Activated CD4-positive, alpha-beta T cell treated with anti-CD3 and anti-CD28 coated beads for 48 hours (primary cell): ENCODE measurements around the gene ARF3.
A peak's percentile ranks its signal among the peaks of the same experiment; 100 is the strongest.

Source experiments
- DNase-seq: peaks from one replicate; pipeline ENCODE4 v3.0.0-alpha.2; 2020

ARF3 gene

DNA sequence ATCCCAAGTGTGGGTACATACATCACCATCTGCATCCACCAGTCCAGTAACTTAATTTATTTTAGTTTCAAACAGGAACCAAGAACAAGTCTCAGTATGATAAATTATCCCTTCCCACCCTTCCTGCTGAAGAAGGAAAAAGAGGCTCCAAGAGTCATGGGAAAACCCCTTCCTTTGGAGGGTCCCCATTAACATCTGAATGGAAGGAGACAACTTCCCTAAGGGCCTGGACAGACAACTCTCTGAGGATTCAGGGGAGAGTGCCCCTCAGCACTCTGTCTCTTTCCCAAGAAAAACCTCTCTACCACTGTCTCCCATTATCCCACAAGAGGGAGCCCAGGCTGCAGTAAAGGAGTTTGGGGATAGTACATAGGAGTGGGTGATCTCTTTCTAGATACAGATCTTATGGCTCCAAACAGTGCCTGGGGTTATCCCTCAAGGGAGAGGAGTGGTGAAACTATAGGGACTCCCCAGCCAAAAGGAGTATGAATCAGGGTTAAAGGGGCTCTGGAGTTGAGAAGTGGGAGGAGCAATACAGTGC lies 8.1 kb upstream of the ARF3 start:
- no peak for DNase-seq

DNA sequence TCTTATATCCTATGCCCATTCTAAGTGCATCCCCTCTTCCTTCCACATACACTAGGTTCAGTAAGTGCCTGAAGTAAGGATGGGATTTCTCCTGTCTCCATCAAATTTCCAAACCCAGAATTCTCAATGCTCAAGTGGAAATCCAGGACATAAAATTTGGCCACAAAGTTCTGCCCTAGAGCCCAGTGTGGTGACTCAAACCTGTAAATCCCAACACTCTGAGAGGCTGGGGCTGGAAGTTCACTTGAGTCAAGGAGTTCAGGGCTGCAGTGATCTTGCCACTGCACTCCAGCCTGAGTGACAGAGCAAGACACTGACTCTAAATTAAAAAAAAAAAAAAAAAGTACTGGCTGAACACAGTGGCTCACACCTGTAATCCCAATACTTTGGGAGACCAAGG lies 4.5 kb upstream of the ARF3 start:
- DNase-seq, result no peak

DNA sequence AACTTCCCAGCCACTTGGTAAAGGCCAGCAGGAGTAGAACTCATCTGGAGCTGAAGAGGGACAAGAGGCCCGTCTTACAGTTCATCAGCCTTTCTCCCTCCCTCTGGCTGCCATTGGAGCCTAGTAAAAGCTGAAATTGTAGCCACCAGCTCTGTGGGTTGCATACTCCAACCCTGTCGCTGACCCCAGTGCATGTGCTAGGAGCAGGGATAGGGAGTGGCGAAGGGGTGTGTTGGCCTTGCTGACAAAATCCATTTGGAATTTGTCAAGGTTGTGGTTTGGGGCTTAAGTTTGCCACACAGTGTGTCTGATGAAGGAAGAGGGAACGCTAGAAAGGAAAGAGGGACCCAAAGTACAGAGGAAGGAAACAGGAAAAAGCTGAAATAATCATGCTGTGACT lies 4.0 kb upstream of the ARF3 start:
- no peak for DNase-seq

DNA sequence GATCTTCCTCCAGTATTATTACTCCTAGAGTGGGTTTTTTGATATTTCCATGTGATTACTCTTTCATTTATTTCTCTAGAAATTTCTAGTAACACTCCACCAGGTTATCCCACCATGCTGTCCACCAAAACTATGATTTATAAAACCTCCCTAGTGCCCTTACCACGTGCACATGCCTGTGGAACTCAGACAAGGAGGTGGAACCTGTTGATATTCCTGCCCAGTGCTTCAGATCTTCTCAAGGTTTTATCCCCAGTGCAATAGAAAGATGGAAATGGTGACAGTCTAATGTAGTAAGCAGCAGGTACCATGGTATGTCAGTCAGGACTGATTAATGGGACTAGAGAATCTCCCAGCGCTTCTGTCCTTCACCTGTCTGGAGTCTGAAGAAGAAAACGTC lies 3.5 kb upstream of the ARF3 start:
- DNase-seq, result no peak

DNA sequence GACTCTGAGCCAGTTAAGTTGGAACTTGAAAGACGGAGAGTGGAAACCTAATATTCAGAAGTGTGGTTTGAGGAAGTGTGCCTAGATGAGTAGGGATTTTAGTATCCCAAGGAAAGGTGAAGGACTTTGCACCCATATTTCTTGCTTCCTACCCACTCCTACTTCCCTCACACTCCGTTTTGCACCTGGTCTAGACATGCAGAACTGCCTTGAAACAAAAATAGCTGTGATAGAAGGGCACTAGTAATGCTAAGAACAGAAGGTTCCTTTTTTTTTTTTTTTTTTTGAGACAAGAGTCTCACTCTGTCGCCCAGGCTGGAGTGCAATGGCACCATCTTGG lies 732 bp upstream of the ARF3 start:
- DNase-seq, result no peak

DNA sequence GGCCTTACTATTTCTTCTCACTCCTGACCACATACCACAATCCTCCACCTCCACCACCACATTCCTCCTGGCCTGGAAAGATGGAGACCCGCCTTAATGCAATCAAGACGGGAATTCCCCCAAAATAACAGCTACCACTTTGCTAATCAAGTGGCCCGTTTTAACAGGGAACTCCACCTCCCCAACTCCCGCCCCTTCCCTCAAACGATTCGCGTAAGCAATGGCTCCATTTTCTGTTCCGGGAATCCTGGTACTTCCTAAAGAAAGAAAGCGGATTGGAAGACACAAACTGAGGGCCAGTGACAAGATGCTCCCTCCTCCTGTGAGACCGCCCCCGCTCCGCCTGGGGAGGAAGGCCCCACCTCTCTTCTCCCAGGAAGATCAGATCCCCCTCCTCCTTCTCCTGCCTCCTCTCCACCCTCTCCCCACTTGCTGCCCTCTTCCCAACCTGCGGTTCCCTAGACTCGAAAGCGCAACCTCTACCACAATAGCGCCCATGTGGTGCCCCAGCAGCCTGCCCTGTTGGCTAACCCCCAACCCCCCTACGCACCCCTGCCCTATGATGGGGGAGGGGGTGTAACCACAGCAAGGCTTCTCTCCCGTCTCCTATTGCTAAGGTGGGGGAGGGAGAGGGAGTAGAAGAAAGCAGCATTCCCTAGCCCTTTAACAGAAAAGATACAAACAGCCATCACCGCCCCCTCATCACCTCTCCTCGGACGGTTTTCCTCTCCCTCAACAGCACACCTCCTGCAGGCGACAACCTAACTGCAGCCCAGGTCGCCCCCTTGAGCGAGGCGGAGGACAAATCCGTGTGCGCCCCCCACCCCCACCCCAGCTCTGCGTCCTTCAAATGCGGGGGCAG lies 777 bp downstream of the ARF3 start:
- DNase-seq, result peak; percentile 42

DNA sequence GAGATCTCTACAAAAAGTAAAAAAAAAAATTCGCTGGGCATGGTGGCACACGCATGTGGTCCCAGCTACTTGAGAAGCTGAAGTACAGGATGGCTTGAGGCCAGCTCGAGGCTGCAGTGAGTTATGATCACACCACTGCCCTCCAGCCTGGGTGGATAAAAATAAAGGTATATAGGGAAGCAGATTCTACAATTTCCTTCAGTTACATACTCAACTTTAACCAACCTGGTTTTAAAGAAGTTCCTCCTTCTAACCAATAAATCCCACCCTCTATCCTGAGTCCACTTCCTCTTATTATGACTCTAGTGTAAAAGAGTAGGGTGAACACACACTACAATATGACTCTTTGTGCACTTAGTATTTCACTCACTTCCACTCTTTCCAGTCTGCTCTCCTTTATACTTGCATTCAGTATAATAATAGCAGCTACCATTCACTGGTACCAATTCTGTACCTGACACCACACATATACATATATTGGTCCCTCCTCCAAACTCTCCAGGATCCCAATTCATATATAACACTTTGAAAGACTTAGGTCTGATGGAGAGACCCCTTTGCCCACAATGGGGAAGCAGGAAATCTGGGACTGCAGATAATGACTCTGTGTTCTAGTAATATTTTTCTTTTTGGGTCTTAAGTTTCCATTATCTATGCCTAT lies 2.3 kb downstream of the ARF3 start:
- DNase-seq, result no peak

DNA sequence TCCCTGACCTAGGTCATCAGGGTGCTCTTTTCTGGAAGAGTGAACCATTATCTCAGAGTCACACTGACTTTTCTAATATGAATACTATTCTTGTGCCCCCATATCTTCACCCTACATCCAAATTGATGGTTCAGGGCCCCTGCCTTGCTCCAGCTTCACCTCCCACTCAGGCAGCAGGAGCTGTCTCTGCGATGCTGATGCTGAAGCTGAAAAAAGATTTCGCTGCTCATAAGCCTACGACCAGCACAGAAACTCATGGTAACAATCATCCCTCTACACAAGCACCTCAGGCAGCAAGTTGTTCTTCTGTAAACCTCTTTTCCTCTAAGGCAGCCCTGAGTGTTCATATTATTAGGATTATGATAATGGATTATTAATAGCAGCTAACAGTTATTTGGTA lies 3.2 kb downstream of the ARF3 start:
- no peak for DNase-seq

DNA sequence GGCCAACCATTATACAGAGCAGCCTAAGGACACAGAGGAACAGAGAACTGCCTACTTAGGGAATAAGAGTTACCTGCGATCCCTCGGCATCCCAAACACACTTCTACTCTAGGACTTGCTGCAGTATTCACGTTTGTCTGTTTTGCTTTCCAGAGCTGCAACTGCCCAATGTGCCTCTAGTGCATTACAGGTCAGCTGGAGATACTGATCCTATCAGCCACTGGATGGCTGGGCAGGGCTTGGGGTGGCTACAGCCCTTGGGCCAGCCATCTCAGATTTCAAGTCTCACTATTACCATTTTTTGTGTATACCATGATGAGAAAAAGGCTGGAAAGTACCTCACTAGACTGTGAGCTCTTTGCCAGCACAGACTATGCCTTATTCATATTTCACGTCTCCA lies 4.6 kb downstream of the ARF3 start:
- no peak for DNase-seq

DNA sequence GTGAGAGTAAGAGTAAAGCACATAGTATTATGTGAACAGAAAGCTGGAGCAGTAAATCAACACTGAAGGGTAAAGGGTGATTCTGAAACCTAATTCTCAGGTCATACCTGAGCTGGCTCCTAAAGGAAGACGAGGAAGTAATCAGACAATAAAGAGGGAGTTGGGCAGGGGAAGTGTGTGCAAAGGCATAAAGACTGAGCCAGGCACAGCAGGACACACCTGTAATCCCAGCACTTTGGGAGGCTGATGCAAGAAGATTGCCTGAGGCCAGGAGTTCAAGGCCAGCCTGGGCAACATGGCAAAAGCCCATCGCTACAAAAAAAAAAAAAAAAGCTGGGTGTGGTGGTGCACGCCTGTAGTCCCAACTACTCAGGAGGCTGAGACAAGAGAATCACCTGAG lies 9.6 kb downstream of the ARF3 start:
- no peak for DNase-seq

DNA sequence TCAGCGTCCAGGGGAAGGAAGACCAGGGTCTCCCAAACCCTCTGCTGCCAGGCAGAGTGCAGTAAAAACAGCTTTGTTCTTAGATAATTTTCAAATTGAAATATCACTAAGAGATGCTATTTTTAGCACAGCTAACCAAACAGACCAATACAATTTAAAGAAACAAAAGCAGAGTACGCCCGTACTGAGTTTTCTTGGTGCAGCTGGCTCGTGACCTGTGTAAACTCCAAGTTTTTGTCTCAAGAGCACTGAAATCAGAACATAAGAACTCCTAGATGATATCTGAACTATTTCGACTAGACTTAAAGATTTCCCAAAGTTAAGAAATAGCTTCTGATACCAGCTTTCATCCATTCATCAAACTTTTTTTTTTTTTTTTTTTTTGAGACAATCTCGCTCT lies 10.3 kb downstream of the ARF3 start:
- no peak for DNase-seq

DNA sequence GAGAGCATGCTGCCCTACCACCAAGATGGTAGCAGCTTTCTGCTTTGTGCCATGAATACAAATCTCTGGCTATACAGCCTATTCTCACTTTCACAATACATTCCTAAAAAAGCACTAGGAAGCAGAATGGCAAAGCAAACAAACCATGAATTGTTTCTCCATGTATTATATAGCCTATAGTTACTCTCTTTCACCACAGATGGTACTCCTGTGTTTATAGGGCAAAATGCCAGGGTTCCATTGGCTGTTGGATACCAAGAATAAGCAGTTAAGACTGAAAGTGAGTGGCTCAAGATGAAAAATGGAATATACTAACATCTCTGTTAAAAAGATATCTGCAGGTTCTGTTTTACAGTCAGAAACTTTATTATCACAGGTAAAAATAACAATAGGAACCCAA lies 11.1 kb downstream of the ARF3 start:
- no peak for DNase-seq

DNA sequence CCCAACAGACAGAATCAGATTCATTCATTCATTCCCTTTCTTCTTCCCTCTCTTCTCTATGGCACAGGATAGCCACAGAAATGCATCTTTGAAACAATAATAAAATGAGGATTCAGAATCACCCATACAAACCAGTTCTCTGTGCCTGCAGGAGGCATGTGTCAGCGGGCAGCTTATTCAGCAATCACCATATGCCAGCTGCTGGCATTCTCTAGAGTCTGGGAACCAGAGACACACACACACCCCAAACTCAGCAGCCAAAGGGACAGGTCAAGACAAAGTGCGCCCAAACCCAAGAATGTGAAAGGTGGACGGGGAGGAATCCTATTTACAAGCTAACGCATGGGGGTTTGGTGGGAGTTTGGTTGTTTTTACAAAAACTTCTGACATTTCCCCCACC lies 14.1 kb downstream of the ARF3 start:
- DNase-seq, result no peak

DNA sequence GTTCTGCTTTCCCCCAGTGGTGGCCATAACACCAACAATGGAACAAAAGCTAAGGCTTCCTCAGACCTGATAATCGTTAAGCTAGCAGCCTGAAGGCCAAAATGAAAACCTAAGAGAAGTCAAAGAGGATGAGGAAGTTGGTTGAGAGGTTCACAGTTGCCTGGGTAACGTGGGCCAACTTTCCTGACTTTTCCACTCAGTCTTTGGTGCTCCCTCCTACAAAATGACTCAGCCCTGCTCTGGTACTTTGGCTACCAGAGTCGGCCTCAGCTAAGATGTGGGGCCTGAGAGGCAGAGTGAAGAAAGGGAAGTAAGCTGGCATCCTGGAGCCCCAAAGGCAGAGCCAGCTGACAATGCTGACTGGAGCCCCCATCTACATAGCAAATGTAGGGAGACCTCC lies 17.1 kb downstream of the ARF3 start:
- DNase-seq, result no peak

DNA sequence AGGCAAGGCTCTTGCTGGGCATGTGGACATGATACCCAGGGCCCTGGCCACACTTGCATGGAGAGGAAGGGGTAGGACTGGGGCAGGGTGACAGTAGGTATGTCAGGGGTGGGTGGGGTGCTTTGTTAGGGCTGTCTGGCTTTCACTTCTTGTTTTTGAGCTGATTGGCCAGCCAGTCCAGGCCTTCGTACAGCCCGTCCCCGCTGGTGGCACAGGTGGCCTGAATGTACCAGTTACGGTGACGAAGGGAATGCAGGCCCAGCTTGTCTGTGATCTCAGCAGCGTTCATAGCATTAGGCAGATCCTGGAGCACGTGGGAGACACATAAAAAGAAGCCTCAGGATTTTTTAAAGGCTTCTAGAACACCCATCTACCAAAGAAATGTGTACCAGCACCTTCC lies 18.5 kb downstream of the ARF3 start:
- DNase-seq, result no peak

DNA sequence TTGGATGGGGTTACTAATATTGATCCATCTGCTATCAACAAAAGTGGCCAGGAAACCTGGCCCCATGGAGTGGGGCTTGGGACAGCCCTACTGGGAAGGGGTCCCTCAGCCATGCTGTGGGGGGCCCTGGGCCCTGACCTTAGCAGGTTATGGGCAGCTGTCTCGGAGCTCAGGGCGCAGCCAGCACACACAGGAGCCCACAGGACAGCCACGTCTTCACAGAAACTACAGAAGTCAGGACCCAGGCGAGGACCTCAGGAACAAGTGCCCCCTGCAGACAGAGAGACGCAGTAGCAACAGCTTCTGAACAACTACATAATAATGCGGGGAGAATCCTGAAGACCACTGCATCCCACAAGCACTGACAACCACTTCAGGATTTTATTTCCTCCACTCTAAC lies 20.1 kb downstream of the ARF3 start:
- DNase-seq, result no peak

DNA sequence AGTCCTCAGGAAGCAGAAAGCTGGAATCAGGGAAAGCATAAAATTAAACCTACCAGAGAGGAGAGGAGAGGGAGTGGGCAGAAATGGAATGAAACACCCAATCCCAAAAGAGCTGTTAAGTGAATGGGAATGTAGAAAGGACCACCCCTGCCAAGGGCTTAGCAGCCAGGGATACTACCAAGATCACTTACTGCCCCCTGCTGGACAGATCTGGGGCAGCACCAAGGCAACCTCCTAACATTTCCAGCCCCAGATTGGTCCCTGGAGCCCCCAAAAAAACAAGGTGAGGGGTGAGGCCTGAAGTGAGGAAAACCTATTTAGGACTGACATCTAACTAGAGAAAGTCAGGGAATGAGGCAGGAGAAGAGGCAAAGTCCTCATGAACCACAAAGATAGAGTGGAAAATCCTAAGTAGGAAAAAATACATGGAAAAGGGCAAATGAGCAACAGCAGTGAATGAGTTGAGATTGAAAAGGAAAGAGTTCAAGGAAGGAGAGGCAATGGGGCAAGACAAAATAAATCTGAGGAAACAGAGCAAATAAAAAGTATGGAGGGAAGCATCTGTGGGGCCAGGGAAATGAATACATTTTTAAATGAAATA lies 20.8 kb downstream of the ARF3 start:
- peak; percentile 88 for DNase-seq

DNA sequence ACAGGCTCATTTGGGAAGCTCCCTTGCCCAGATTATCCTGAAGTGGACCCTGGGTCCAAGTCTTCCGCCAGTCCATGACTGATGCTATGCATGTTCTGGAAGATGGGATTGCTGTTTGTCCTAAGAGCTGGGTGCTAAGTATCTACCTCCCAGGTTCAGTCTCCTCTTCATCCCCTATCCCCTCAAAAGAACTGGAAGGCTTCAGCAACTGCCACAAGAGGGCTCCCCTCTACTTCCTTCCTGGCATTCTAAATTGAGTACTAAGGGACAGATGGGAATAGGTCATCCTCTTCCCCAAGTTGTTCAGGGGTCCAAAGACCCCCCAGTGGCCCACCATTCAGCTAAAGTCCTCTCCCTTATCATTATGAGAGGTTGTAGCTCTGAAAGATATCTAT lies 23.0 kb downstream of the ARF3 start:
- no peak for DNase-seq

DNA sequence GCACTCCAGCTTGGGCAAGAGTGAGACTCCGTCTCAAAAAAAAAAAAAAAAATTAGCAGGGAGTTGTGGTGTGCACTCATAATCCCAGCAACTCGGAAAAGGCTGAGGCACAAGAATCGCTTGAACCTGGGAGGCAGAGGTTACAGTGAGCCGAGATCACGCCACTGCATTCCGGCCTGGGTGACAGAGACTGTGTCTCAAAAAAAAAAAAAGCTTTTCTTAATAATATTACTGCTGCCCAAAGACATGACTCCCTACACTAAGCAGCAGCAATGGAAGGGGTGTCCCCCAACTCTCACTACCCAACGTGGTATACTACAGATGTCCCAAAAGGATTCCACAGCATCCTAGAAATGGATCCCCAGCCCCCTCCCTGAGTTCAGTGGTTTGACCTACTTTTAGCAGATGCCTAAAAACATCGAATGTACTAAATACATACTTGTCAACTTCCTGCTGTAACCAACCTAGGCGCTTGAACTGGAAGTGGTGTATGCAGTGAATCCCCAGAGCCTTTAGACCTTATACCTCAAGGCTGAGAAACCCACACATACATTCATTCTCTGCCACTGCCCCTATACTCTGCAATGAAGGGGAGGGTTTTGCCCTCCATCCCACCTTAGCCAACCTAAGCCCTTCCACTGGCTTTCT lies 23.5 kb downstream of the ARF3 start:
- DNase-seq, result no peak

DNA sequence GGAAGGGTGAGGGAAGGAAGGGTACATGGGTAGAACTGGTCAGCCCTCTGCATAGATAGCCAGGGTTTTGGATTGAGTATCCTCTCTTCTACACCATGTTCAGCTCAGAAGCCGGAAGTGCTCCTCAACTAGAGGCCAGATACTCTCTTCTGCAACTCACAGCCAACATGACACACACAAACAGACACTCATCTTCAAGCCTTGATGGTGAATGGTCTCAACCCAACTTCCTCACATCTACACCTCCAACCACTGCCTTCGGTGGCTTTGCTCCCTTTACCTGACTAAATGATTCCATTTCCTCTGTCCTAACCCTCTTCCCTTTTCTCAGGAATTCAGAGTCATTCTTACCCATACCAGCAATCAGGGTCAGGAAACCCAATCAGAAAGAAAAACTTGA lies 24.4 kb downstream of the ARF3 start:
- DNase-seq, result no peak

DNA sequence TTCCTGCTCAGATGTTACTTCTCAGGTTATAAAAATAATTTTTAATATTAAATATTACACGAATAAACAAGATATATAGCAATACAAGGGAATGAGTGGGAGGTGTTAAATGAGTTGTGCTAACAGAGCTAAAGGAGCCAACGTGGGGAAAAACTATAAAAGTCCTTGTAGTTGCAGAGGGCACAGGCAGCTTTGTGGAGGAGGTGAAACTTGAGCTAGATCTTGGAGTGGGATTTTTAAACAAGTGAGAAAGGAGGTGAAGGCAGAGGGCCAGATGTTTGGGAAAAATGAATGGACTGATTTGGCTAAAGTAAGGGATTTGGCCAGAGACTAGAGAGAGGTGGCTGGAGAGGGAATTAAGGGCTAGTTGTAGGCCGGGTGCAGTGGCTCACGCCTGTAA lies 26.8 kb downstream of the ARF3 start:
- no peak for DNase-seq

DNA sequence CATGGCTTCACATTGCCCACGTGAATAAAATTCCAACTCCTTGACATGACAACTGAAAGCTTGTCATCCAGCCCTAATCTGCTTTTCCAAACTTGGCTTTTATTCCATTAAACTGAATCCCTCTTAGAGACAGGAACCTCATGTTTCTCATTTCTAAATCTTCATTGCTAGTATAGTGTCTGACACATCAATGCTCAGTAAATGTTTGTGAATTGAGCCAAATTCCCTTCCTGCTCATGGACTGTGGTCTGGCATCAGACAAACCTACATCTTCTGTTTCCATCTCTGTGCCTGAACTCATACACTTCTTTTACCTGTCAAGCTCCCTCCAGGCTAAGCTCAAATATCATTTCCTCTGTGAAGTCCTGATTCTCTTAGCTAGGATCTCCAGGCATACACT lies 27.7 kb downstream of the ARF3 start:
- DNase-seq, result no peak

DNA sequence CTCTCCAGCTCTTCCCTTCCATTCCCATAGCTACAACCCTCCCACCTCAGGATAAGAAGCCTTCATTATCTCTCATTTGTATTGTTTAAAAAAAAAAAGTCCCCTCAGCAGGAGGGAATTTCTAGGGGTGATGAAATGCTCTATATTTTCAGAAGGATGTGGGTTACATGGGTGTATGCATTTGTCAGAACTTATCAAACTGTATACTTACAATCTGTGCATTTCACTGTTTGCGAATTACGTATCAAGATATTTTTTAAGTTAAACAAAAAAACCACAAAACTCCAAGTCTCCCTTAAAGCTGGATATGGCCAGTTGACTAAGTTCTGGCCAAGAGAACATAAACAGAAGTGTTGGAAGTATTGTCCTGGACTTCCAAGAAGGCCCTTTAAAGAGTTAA lies 30.0 kb downstream of the ARF3 start:
- no peak for DNase-seq
